Measurements from ENCODE around the gene C8G.

Gene C8G

GRCh38 chr9:136972335-136972734, 27.3 kb downstream of the C8G start:
- DNase-seq = no peak

- DNase-seq = no peak
These were observed 27.7 kb downstream of the C8G start for GRCh38 chr9:136972743-136973142.

- DNase-seq = no peak
These were observed 28.9 kb downstream of the C8G start for GRCh38 chr9:136973618-136974617.

GRCh38 chr9:136974817-136975535, 29.9 kb downstream of the C8G start:
- no peak for DNase-seq

- peak; percentile 7 for DNase-seq
These were observed 30.6 kb downstream of the C8G start for GRCh38 chr9:136975644-136976043.

- DNase-seq = no peak
These were observed 32.2 kb downstream of the C8G start, which contains the start of gene PTGDS for GRCh38 chr9:136977223-136977622. TSS of gene PTGDS (plus strand) at chr9:136977504. CDS start at chr9:136977579, 75 bp downstream.

GRCh38 chr9:136977649-136978072, 32.6 kb downstream of the C8G start:
- DNase-seq = no peak

- DNase-seq = no peak
These were observed 33.2 kb downstream of the C8G start for GRCh38 chr9:136978073-136978864.

- DNase-seq = no peak
These were observed 34.0 kb downstream of the C8G start for GRCh38 chr9:136978865-136979544.

GRCh38 chr9:136979769-136980587, 34.9 kb downstream of the C8G start:
- no peak for DNase-seq

GRCh38 chr9:136980669-136981478, 35.8 kb downstream of the C8G start:
- DNase-seq = no peak

- no peak for DNase-seq
These were observed 36.7 kb downstream of the C8G start for GRCh38 chr9:136981588-136982231.

GRCh38 chr9:136982232-136983051, 37.4 kb downstream of the C8G start, which contains the start of gene LCNL1:
TSS of gene LCNL1 (plus strand) at chr9:136982993. CDS start at chr9:136983587, 594 bp downstream.
- DNase-seq = no peak

GRCh38 chr9:136983167-136983566, 38.1 kb downstream of the C8G start:
- DNase-seq = no peak

GRCh38 chr9:136983656-136984314, 38.7 kb downstream of the C8G start:
- DNase-seq = no peak

- DNase-seq = no peak
These were observed 39.5 kb downstream of the C8G start for GRCh38 chr9:136984464-136985026.

GRCh38 chr9:136985027-136985602, 40.1 kb downstream of the C8G start:
- no peak for DNase-seq

GRCh38 chr9:136985853-136986252, 40.8 kb downstream of the C8G start:
- no peak for DNase-seq
